ENCODE measurements around the gene HSPB8.

HSPB8 gene

GRCh38 chr12:119171291-119171690, 7.4 kb upstream of the HSPB8 start:
- no peak overlapping the region for H2AFZ ChIP-seq (ENCODE audit: low read depth)
- no peaks in the 10 kb centered on the region for H3K4me1 ChIP-seq (ENCODE audit: low read depth, poor library complexity, severe bottlenecking)

GRCh38 chr12:119171691-119172425, 6.9 kb upstream of the HSPB8 start:
- Histone ChIP-seq H3K36me3 (ENCODE audit: insufficient read depth) (no peaks in the 10 kb centered on the region), H3K79me2 (ENCODE audit: insufficient read depth, low read depth) (no peaks in the 10 kb centered on the region), H3K4me1 (ENCODE audit: low read depth, poor library complexity, severe bottlenecking) (no peaks in the 10 kb centered on the region), H2AFZ (ENCODE audit: low read depth) (no peak overlapping the region), H4K20me1 (ENCODE audit: insufficient read depth) (no peaks in the 10 kb centered on the region), H3K4me3 (IDR thresholded peaks at IDR 0.05; ENCODE audit: insufficient read depth, low read depth, low read length) (no peak overlapping the region), H3K27ac (no peak overlapping the region), H3K4me2 (no peak overlapping the region), H3K9ac (no peak overlapping the region), H3K27me3 (ENCODE audit: insufficient read depth, low read depth) (no peaks in the 10 kb centered on the region)
- TF ChIP-seq, protein P1, sequence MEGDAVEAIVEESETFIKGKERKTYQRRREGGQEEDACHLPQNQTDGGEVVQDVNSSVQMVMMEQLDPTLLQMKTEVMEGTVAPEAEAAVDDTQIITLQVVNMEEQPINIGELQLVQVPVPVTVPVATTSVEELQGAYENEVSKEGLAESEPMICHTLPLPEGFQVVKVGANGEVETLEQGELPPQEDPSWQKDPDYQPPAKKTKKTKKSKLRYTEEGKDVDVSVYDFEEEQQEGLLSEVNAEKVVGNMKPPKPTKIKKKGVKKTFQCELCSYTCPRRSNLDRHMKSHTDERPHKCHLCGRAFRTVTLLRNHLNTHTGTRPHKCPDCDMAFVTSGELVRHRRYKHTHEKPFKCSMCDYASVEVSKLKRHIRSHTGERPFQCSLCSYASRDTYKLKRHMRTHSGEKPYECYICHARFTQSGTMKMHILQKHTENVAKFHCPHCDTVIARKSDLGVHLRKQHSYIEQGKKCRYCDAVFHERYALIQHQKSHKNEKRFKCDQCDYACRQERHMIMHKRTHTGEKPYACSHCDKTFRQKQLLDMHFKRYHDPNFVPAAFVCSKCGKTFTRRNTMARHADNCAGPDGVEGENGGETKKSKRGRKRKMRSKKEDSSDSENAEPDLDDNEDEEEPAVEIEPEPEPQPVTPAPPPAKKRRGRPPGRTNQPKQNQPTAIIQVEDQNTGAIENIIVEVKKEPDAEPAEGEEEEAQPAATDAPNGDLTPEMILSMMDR (conservative IDR thresholded peaks at IDR 0.05; ENCODE audit: low read depth, low read length): no peak

More at GRCh38 chr12:119171291-119171690, 7.4 kb upstream of the HSPB8 start:
- Histone ChIP-seq H3K4me2 (no peak overlapping the region), H4K20me1 (ENCODE audit: insufficient read depth) (no peaks in the 10 kb centered on the region), H3K79me2 (ENCODE audit: insufficient read depth, low read depth) (no peaks in the 10 kb centered on the region), H3K36me3 (ENCODE audit: insufficient read depth) (no peaks in the 10 kb centered on the region), H3K4me3 (IDR thresholded peaks at IDR 0.05; ENCODE audit: insufficient read depth, low read depth, low read length) (no peak overlapping the region), H3K9ac (no peak overlapping the region), H3K27ac (no peak overlapping the region), H3K27me3 (ENCODE audit: insufficient read depth, low read depth) (no peaks in the 10 kb centered on the region)
- TF ChIP-seq, protein P1 (conservative IDR thresholded peaks at IDR 0.05; ENCODE audit: low read depth, low read length): no peak

DNA sequence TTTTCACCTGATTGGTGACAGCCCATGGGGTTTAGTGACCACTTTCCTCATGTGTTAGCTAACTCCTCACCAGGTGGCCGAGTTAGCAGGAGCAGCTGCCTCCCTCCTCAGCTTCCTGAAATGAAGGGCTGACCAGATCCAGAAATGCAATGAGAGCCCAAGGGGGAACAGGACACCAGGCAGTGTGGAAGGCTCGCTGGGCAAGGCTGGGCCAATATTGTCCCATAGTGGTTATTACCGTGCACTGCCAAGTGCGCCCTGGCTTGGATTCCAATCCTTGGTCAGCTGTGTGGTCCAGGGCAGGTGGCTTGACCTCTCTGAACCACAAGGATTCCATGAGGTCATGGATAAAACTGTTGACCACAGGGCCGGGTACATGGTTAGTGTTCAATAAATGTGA, 3.6 kb upstream of the HSPB8 start:
- Histone ChIP-seq H3K4me3 (IDR thresholded peaks at IDR 0.05; ENCODE audit: insufficient read depth, low read depth, low read length) (no peak overlapping the region), H4K20me1 (ENCODE audit: insufficient read depth) (no peaks in the 10 kb centered on the region), H3K27me3 (ENCODE audit: insufficient read depth, low read depth) (no peaks in the 10 kb centered on the region), H3K36me3 (ENCODE audit: insufficient read depth) (no peaks in the 10 kb centered on the region), H3K79me2 (ENCODE audit: insufficient read depth, low read depth) (no peaks in the 10 kb centered on the region), H3K4me1 (ENCODE audit: low read depth, poor library complexity, severe bottlenecking) (no peaks in the 10 kb centered on the region), H2AFZ (ENCODE audit: low read depth) (no peak overlapping the region), H3K27ac (no peak overlapping the region), H3K9ac (no peak overlapping the region), H3K4me2 (no peak overlapping the region)
- TF ChIP-seq, protein P1 (conservative IDR thresholded peaks at IDR 0.05; ENCODE audit: low read depth, low read length): no peak

- no peaks in the 10 kb centered on the region for H3K4me1 ChIP-seq (ENCODE audit: low read depth, poor library complexity, severe bottlenecking)
- H2AFZ ChIP-seq (ENCODE audit: low read depth): no peak overlapping the region
- no peaks in the 10 kb centered on the region for H4K20me1 ChIP-seq (ENCODE audit: insufficient read depth)
- no peaks in the 10 kb centered on the region for H3K79me2 ChIP-seq (ENCODE audit: insufficient read depth, low read depth)
- H3K4me2 ChIP-seq: no peak overlapping the region
- no peak overlapping the region for H3K4me3 ChIP-seq (IDR thresholded peaks at IDR 0.05; ENCODE audit: insufficient read depth, low read depth, low read length)
- H3K9ac ChIP-seq: no peak overlapping the region
- H3K27ac ChIP-seq: no peak overlapping the region
- TF ChIP-seq, protein P1 (conservative IDR thresholded peaks at IDR 0.05; ENCODE audit: low read depth, low read length): no peak
- H3K27me3 ChIP-seq (ENCODE audit: insufficient read depth, low read depth): no peaks in the 10 kb centered on the region
- H3K36me3 ChIP-seq (ENCODE audit: insufficient read depth): no peaks in the 10 kb centered on the region
Measured at GRCh38 chr12:119176267-119177055, 2.3 kb upstream of the HSPB8 start.

All from KMS-11 (cell line).